Left ventricle myocardium superior (tissue), 1 donor: ENCODE data around the gene KLHL20. TPM values are rescaled to one million over a fixed set of nuclear protein-coding genes. Genes with fewer than 3 reads are reported as not detected.
"Not testable (repeated sequence)": the region's sequence is repeated elsewhere in the genome, so short reads cannot be mapped to it uniquely, and the experiment has no call there.

Experiments used
- ATAC-seq: fragments of 200-7000 bp; cut with Tn5 transposase; one replicate; pipeline ENCODE4 v1.9.1; 2020; ENCODE audit warnings: mild to moderate bottlenecking, moderate library complexity
- DNase-seq: peaks from one replicate; pipeline ENCODE4 v3.0.0-alpha.2; 2020
- intact Hi-C: fragments of 100-400 bp; cut with micrococcal nuclease; formaldehyde crosslinking; loops from one replicate; pipeline ENCODE4 v1.11.0; 2022
- long read RNA-seq: library from polyadenylated mRNA; unstranded; transcript quantifications from one replicate; pipeline ENCODE4 v2.0.0, GENCODE V29; 2021
- total RNA-seq: library from RNA; stranded (reverse); fragmentation: NEBNext Ultra II Directional; extraction: Animal tissue kit (Norgen Biotek cat#: 25700); gene quantifications from one replicate; pipeline ENCODE4 v1.2.1, GENCODE V29; 2021
- donor health status: DM: no; HTN: yes; CAD: no; lungs with severe emphysema.

KLHL20 gene
- total RNA-seq: 16.4 TPM
- long read RNA-seq, transcript KLHL20-201 (12 exons, 3,421 nt): major isoform, 17 of 29 reads
- long read RNA-seq, partial matches to known transcripts: 3 of 29 reads
- long read RNA-seq, other reads (novel, unspliced or antisense): 9 of 29 reads

GRCh38 chr1:173714759-173715537 is at the start of gene KLHL20:
Gene KLHL20, plus strand, starts transcription at chr1:173714981. Its CDS starts 1,063 bp downstream, at chr1:173716044.
- intact Hi-C loops: loop anchor here (10.0 kb wide), 1 partner anchor 280 kb away; no protein-coding TSS in a partner anchor
- ATAC-seq: peak; percentile 99
- peak; percentile 79 for DNase-seq

GRCh38 chr1:173666646-173667045 is 48.1 kb upstream of the KLHL20 start:
- ATAC-seq (no peak), DNase-seq (no peak)
- intact Hi-C loops: no loop called here

- DNase-seq: peak; percentile 48
- ATAC-seq: no peak
- intact Hi-C loops: no loop called here
Observed at GRCh38 chr1:173669491-173669941, 45.3 kb upstream of the KLHL20 start, which contains the start of gene ANKRD45. Gene ANKRD45, minus strand, starts transcription at chr1:173669851. Its CDS starts 10,433 bp downstream, at chr1:173659418.

- ATAC-seq, intact Hi-C loops, DNase-seq: not testable (repeated sequence)
Observed at GRCh38 chr1:173674496-173674895, 40.3 kb upstream of the KLHL20 start.

- ATAC-seq, intact Hi-C loops: not testable (repeated sequence)
Observed at GRCh38 chr1:173680152-173680551, 34.6 kb upstream of the KLHL20 start.

GRCh38 chr1:173682184-173682583 is 32.6 kb upstream of the KLHL20 start:
- intact Hi-C loops: no loop called here
- DNase-seq: no peak
- ATAC-seq: no peak

More at GRCh38 chr1:173680152-173680551, 34.6 kb upstream of the KLHL20 start:
- not testable (repeated sequence) for DNase-seq

GRCh38 chr1:173683838-173684237 is 30.9 kb upstream of the KLHL20 start:
- DNase-seq, ATAC-seq, intact Hi-C loops: not testable (repeated sequence)

- ATAC-seq, DNase-seq, intact Hi-C loops: not testable (repeated sequence)
Observed at GRCh38 chr1:173685121-173685520, 29.7 kb upstream of the KLHL20 start.

- intact Hi-C loops: no loop called here
- no peak for ATAC-seq
- DNase-seq: no peak
Observed at GRCh38 chr1:173688300-173688699, 26.5 kb upstream of the KLHL20 start.

GRCh38 chr1:173693238-173693637 is 21.5 kb upstream of the KLHL20 start:
- ATAC-seq: no peak
- DNase-seq: no peak
- intact Hi-C loops: no loop called here

GRCh38 chr1:173701299-173701698 is 13.5 kb upstream of the KLHL20 start:
- ATAC-seq, intact Hi-C loops, DNase-seq: not testable (repeated sequence)

- intact Hi-C loops: no loop called here
- DNase-seq: no peak
- ATAC-seq: no peak
Observed at GRCh38 chr1:173702736-173703135, 12.0 kb upstream of the KLHL20 start.

GRCh38 chr1:173705117-173705516 is 9.7 kb upstream of the KLHL20 start:
- DNase-seq (no peak), ATAC-seq (no peak)
- intact Hi-C loops: no loop called here

- intact Hi-C loops: no loop called here
- DNase-seq: no peak
- ATAC-seq: no peak
Observed at GRCh38 chr1:173708787-173709186, 6.0 kb upstream of the KLHL20 start.

- ATAC-seq (no peak), DNase-seq (no peak)
- intact Hi-C loops: loop anchor here (10.0 kb wide), 1 partner anchor 280 kb away; no protein-coding TSS in a partner anchor
Observed at GRCh38 chr1:173714441-173714758, 381 bp upstream of the KLHL20 start.

- DNase-seq (no peak), ATAC-seq (no peak)
- intact Hi-C loops: loop anchor here (10.0 kb wide), 1 partner anchor 281 kb away; no protein-coding TSS in a partner anchor
Observed at GRCh38 chr1:173715538-173715844, 710 bp downstream of the KLHL20 start.

- ATAC-seq (no peak), DNase-seq (no peak)
- intact Hi-C loops: loop anchor here (10.0 kb wide), 1 partner anchor 282 kb away; no protein-coding TSS in a partner anchor
Observed at GRCh38 chr1:173717238-173717637, 2.5 kb downstream of the KLHL20 start.

- DNase-seq, ATAC-seq, intact Hi-C loops: not testable (repeated sequence)
Observed at GRCh38 chr1:173731331-173731730, 16.6 kb downstream of the KLHL20 start.

GRCh38 chr1:173733912-173734311 is 19.1 kb downstream of the KLHL20 start:
- DNase-seq (no peak), ATAC-seq (peak; percentile 59)

GRCh38 chr1:173736104-173736503 is 21.3 kb downstream of the KLHL20 start:
- ATAC-seq, intact Hi-C loops, DNase-seq: not testable (repeated sequence)

More at GRCh38 chr1:173733912-173734311, 19.1 kb downstream of the KLHL20 start:
- intact Hi-C loops: no loop called here
